ENCODE measurements around the gene TLK1.
"Not testable (repeated sequence)": the region's sequence is repeated elsewhere in the genome, so short reads cannot be mapped to it uniquely, and the experiment has no call there.

Gene TLK1

DNA sequence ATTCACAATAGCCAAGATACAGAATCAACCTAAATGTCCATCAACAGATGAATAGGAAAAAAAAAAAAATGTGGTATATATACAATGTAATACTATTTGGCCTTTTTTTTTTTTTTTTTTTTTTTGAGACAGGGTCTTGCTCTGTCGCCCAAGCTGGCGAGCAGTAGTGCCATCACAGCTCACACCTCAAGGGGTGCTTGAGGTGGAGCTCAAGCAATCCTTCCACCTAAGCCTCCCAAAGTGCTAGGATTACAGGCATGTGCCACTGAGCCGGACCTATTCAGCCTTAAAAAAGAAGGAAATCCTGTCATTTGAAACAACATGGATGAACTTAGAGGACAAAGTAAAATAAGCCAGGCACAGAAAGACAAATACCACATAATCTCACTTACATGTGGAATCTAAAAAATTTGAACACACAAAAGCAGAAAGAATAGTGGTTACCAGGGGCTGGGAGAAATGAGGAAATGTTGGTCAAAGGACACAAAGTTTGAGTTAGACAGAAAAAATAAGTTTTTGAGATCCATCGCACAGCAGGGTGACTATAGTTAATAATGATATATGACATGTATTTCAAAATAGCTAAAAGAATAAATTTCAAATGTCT, 26.0 kb downstream of the TLK1 start:
- FAIRE-seq (no peak), DNase-seq (ENCODE audit: insufficient read length) (no peak)
- TF ChIP-seq POLR2AphosphoS5 (IDR thresholded peaks at IDR 0.05; ENCODE audit: low read depth, low read length) (no peak), TAF1 (IDR thresholded peaks at IDR 0.05; ENCODE audit: borderline replicate concordance, low read depth, low read length) (no peak), POLR2A (IDR thresholded peaks at IDR 0.05; ENCODE audit: low read depth, low read length) (no peak)

DNA sequence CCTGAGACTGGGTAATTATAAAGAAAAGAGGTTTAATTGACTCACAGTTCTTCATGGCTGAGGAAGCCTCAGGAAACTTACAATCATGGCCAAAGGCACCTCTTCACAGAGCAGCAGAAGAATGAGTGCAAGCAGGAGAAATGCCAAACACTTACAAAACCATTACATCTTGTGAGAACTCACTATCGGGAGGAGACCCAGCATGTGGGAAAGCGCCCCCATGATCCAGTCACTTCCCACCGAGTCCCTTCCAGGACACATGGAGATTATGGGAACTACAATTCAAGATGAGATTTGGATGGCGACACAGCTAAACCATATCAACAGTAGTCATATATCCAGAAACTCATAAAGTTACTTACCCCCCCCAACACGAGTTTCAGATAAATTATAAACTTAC, 28.6 kb downstream of the TLK1 start:
- no peak for FAIRE-seq
- TF ChIP-seq TAF1 (IDR thresholded peaks at IDR 0.05; ENCODE audit: borderline replicate concordance, low read depth, low read length) (no peak), POLR2A (IDR thresholded peaks at IDR 0.05; ENCODE audit: low read depth, low read length) (no peak), POLR2AphosphoS5 (IDR thresholded peaks at IDR 0.05; ENCODE audit: low read depth, low read length) (no peak)
- DNase-seq (ENCODE audit: insufficient read length): no peak

DNA sequence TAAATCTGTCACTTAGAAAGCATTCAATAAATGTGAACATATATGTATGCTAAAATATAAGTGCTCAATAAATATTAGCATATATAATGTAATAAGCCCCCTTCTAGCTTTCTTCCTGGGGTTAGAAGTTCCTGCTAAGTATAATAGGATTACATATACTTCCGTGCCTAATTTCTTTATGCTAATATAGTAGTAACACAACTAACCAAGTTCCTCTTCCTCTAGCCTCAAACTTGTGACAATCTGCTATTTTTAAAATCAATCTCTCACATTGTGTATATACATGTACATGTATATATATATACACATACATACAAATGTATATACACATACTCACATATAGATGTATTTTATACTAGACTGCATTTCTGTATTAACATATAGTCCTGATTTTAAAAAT, 32.2 kb downstream of the TLK1 start:
- no peak for FAIRE-seq
- no peak for DNase-seq (ENCODE audit: insufficient read length)

DNA sequence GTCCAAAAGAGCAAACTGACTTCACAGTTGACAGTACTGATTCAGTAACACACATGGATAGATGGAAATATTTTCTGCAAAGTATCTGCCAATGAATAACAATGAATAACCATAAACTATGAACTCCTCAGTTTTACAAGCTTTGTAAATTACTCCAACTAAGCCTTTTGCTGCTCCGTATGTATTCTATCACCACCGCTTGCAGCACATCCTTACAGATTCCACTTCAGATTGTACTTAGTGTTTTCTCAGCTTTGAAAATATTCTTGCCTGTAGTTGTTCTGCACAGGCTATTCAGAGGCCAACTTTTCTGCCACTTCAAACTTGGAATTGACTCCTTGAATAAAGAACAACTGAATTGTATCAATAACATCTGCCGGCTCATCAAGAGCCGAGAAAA, 36.2 kb downstream of the TLK1 start:
- TF ChIP-seq POLR2AphosphoS5 (IDR thresholded peaks at IDR 0.05; ENCODE audit: low read depth, low read length) (peak; percentile 36; the same call in 1 of the 2 replicates), POLR2A (IDR thresholded peaks at IDR 0.05; ENCODE audit: low read depth, low read length) (no peak)
- DNase-seq (ENCODE audit: insufficient read length): no peak
- FAIRE-seq: peak; percentile 73

More for the DNA sequence above, 32.2 kb downstream of the TLK1 start:
- no peak for TF ChIP-seq TAF1 (IDR thresholded peaks at IDR 0.05; ENCODE audit: borderline replicate concordance, low read depth, low read length)
- no peak for TF ChIP-seq POLR2AphosphoS5 (IDR thresholded peaks at IDR 0.05; ENCODE audit: low read depth, low read length)
- TF ChIP-seq POLR2A (IDR thresholded peaks at IDR 0.05; ENCODE audit: low read depth, low read length): no peak

GRCh38 chr2:171109571-171109970, 51.1 kb downstream of the TLK1 start:
- TF ChIP-seq POLR2AphosphoS5 (IDR thresholded peaks at IDR 0.05; ENCODE audit: low read depth, low read length): no peak
- no peak for TF ChIP-seq POLR2A (IDR thresholded peaks at IDR 0.05; ENCODE audit: low read depth, low read length)
- TF ChIP-seq TAF1 (IDR thresholded peaks at IDR 0.05; ENCODE audit: borderline replicate concordance, low read depth, low read length): no peak
- FAIRE-seq (no peak), DNase-seq (ENCODE audit: insufficient read length) (no peak)

DNA sequence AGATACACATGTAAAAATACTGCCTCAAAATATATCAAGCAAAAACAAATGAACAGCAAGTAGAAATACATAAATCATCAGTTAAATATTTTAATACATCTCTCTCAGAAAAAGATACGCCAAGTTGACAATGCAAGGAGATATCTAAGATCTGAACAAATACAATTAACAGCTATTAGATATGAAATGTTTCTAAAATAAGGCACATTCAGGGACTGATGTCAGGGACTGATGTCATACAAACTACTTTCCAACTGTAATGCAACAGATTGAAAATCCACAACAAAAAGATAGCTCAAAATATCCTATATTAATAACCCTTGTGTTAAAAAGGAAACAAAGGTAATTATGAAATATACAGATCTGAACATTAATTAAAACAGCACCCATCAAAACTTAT, 51.7 kb downstream of the TLK1 start:
- FAIRE-seq: no peak
- DNase-seq (ENCODE audit: insufficient read length): no peak
- TF ChIP-seq TAF1 (IDR thresholded peaks at IDR 0.05; ENCODE audit: borderline replicate concordance, low read depth, low read length) (no peak), POLR2AphosphoS5 (IDR thresholded peaks at IDR 0.05; ENCODE audit: low read depth, low read length) (no peak), POLR2A (IDR thresholded peaks at IDR 0.05; ENCODE audit: low read depth, low read length) (no peak)

DNA sequence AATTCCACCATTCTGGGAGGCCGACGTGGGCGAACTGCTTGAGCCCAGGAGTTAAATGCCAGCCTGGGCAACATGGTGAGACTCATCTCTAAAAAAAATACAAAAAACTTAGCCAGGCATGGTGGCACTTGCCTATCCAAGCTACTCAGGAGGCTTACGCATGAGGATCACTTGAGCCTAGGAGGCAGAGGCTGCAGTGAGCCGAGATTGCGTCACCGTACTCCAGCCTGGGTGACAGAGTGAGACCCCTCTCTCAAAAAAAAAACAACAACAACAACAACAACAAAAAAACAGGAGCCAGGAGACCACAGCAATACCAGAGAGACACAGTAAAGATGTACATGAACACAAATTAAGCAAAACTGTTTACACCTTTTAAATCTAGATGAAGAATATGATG, 52.9 kb downstream of the TLK1 start:
- DNase-seq (ENCODE audit: insufficient read length) (no peak), FAIRE-seq (no peak)
- no peak for TF ChIP-seq TAF1 (IDR thresholded peaks at IDR 0.05; ENCODE audit: borderline replicate concordance, low read depth, low read length)
- TF ChIP-seq POLR2AphosphoS5 (IDR thresholded peaks at IDR 0.05; ENCODE audit: low read depth, low read length): no peak
- TF ChIP-seq POLR2A (IDR thresholded peaks at IDR 0.05; ENCODE audit: low read depth, low read length): no peak

GRCh38 chr2:171104379-171104778, 56.3 kb downstream of the TLK1 start:
- FAIRE-seq (no peak), DNase-seq (ENCODE audit: insufficient read length) (no peak)
- TF ChIP-seq POLR2A (IDR thresholded peaks at IDR 0.05; ENCODE audit: low read depth, low read length) (no peak), TAF1 (IDR thresholded peaks at IDR 0.05; ENCODE audit: borderline replicate concordance, low read depth, low read length) (no peak)

- no peak for FAIRE-seq
- DNase-seq (ENCODE audit: insufficient read length): no peak
- no peak for TF ChIP-seq POLR2AphosphoS5 (IDR thresholded peaks at IDR 0.05; ENCODE audit: low read depth, low read length)
- TF ChIP-seq TAF1 (IDR thresholded peaks at IDR 0.05; ENCODE audit: borderline replicate concordance, low read depth, low read length): no peak
- TF ChIP-seq POLR2A (IDR thresholded peaks at IDR 0.05; ENCODE audit: low read depth, low read length): no peak
Measured at GRCh38 chr2:171102802-171103201, 57.9 kb downstream of the TLK1 start.

DNA sequence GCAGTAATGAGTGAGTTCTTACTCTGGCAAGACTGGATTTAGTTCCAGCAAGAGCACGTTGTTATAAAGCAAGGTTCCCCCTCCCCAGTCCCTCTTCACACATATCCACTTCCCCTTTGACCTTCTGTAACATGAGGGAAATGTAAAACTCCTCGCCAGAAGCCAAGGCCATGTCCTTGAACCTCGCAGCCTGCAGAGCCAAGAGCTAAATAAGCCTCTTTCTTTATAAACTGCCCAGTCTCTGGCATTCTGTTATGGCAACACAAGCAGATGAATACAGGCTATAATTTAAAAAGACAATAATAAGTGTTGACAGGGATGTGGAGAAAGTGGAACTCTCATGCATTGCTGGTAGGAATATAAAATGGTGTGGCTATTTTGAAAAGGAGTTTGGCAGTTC, 60.3 kb downstream of the TLK1 start:
- FAIRE-seq (no peak), DNase-seq (ENCODE audit: insufficient read length) (no peak)
- TF ChIP-seq TAF1 (IDR thresholded peaks at IDR 0.05; ENCODE audit: borderline replicate concordance, low read depth, low read length): no peak
- TF ChIP-seq POLR2A (IDR thresholded peaks at IDR 0.05; ENCODE audit: low read depth, low read length): no peak
- no peak for TF ChIP-seq POLR2AphosphoS5 (IDR thresholded peaks at IDR 0.05; ENCODE audit: low read depth, low read length)

GRCh38 chr2:171098607-171099006, 62.1 kb downstream of the TLK1 start:
- FAIRE-seq (peak; percentile 48), DNase-seq (ENCODE audit: insufficient read length) (no peak)
- TF ChIP-seq POLR2A (IDR thresholded peaks at IDR 0.05; ENCODE audit: low read depth, low read length) (no peak), POLR2AphosphoS5 (IDR thresholded peaks at IDR 0.05; ENCODE audit: low read depth, low read length) (no peak), TAF1 (IDR thresholded peaks at IDR 0.05; ENCODE audit: borderline replicate concordance, low read depth, low read length) (no peak)

GRCh38 chr2:171095014-171095582, 65.6 kb downstream of the TLK1 start:
- DNase-seq (ENCODE audit: insufficient read length): no peak
- FAIRE-seq: peak; percentile 9
- TF ChIP-seq TAF1 (IDR thresholded peaks at IDR 0.05; ENCODE audit: borderline replicate concordance, low read depth, low read length): no peak
- no peak for TF ChIP-seq POLR2A (IDR thresholded peaks at IDR 0.05; ENCODE audit: low read depth, low read length)
- TF ChIP-seq POLR2AphosphoS5 (IDR thresholded peaks at IDR 0.05; ENCODE audit: low read depth, low read length): no peak

DNA sequence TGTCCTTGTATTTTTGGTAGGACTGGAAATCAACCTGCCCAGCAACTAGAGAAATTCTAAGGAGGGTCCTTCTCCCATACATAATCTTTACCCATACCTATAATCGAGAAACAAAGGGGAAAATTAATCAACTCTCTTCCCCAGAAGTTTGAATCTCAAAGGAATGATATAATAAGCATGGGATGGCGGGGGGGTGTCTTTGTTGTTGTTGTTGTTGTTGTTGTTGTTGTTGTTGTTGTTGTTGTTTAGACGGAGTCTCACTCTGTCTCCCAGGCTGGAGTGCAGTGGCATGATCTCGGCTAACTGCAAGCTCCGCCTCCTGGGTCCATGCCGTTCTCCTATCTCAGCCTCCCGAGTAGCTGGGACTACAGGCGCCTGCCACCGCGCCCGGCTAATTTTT, 69.2 kb downstream of the TLK1 start:
- not testable (repeated sequence) for FAIRE-seq; DNase-seq (ENCODE audit: insufficient read length)
